SW 1271 (cell line): ENCODE data around the gene PKNOX2.

Experiments used
- DNase-seq, 2 experiments: peaks; one replicate each; lab custom pipeline; 2025; lab: John Stamatoyannopoulos, UW

Gene PKNOX2

GRCh38 chr11:125313271-125314219 is 149.0 kb downstream of the PKNOX2 start:
- no peak for DNase-seq

GRCh38 chr11:125314276-125315078 is 149.9 kb downstream of the PKNOX2 start:
- DNase-seq = no peak

- DNase-seq = no peak
Observed at GRCh38 chr11:125315079-125315740, 150.7 kb downstream of the PKNOX2 start.

GRCh38 chr11:125317416-125317815 is 152.9 kb downstream of the PKNOX2 start:
- DNase-seq = no peak

GRCh38 chr11:125319649-125320048 is 155.1 kb downstream of the PKNOX2 start:
- DNase-seq = no peak

- no peak for DNase-seq
Observed at GRCh38 chr11:125320347-125321076, 156.0 kb downstream of the PKNOX2 start.

- DNase-seq = no peak
Observed at GRCh38 chr11:125322289-125322688, 157.7 kb downstream of the PKNOX2 start.

GRCh38 chr11:125325196-125325595 is 160.6 kb downstream of the PKNOX2 start:
- DNase-seq = no peak

GRCh38 chr11:125326126-125326525 is 161.6 kb downstream of the PKNOX2 start:
- DNase-seq = no peak

GRCh38 chr11:125327518-125328224 is 163.1 kb downstream of the PKNOX2 start:
- DNase-seq = no peak

GRCh38 chr11:125328225-125328580 is 163.7 kb downstream of the PKNOX2 start:
- no peak for DNase-seq

GRCh38 chr11:125329786-125330185 is 165.2 kb downstream of the PKNOX2 start:
- DNase-seq = no peak

GRCh38 chr11:125330462-125331325 is 166.1 kb downstream of the PKNOX2 start:
- DNase-seq = no peak

GRCh38 chr11:125331357-125332035 is 166.9 kb downstream of the PKNOX2 start:
- DNase-seq = no peak

GRCh38 chr11:125332821-125333220 is 168.3 kb downstream of the PKNOX2 start:
- DNase-seq = no peak

- DNase-seq = no peak
Observed at GRCh38 chr11:125333354-125334073, 169.0 kb downstream of the PKNOX2 start.

- DNase-seq = no peak
Observed at GRCh38 chr11:125335106-125335505, 170.6 kb downstream of the PKNOX2 start.
